H9 (cell line): ENCODE measurements around the gene NT5C1B. TPM values are rescaled to one million over a fixed set of nuclear protein-coding genes. Genes with fewer than 3 reads are reported as not detected.

Experiments
- DNase-seq: peaks from one replicate; pipeline ENCODE4 v3.0.0-alpha.2; 2017
- H2AFZ ChIP-seq: one replicate; pipeline ENCODE4 v1.6.1; 2013; ENCODE audit warnings: mild to moderate bottlenecking, low read length, control low read depth, moderate library complexity
- H2AK5ac ChIP-seq: 2 replicates; pipeline ENCODE4 v1.6.1; 2013; ENCODE audit warnings: low read length, control low read depth, mixed read lengths; ENCODE audit not compliant: insufficient read length
- H2BK120ac ChIP-seq: one replicate; pipeline ENCODE4 v1.6.1; 2013; ENCODE audit warnings: low read depth, mild to moderate bottlenecking, low read length, control low read depth, inconsistent platforms; ENCODE audit not compliant: poor library complexity, severe bottlenecking
- H2BK12ac ChIP-seq: 2 replicates; pipeline ENCODE4 v1.6.1; 2013; ENCODE audit warnings: low read length, control low read depth, mixed read lengths, low read depth; ENCODE audit not compliant: insufficient read length
- H2BK15ac ChIP-seq: 2 replicates; pipeline ENCODE4 v1.6.1; 2013; ENCODE audit warnings: low read depth, low read length, control low read depth
- H2BK20ac ChIP-seq: one replicate; pipeline ENCODE4 v1.6.1; 2013; ENCODE audit warnings: low read depth, mild to moderate bottlenecking, low read length, control low read depth, inconsistent platforms; ENCODE audit not compliant: poor library complexity, severe bottlenecking
- H2BK5ac ChIP-seq: 2 replicates; pipeline ENCODE4 v1.6.1; 2013; ENCODE audit warnings: low read length, control low read depth, mixed read lengths; ENCODE audit not compliant: insufficient read length
- H3K14ac ChIP-seq: 2 replicates; pipeline ENCODE4 v1.6.1; 2013; ENCODE audit warnings: low read length, control low read depth; ENCODE audit not compliant: insufficient read depth
- H3K18ac ChIP-seq: 2 replicates; pipeline ENCODE4 v1.6.1; 2013; ENCODE audit warnings: low read depth, mild to moderate bottlenecking, mixed read lengths, low read length, control low read depth; ENCODE audit not compliant: insufficient read length
- H3K23ac ChIP-seq: 2 replicates; pipeline ENCODE4 v1.6.1; 2013; ENCODE audit warnings: low read length, control low read depth, mixed read lengths, low read depth; ENCODE audit not compliant: insufficient read length
- H3K23me2 ChIP-seq: 2 replicates; pipeline ENCODE4 v1.6.1; 2013; ENCODE audit warnings: low read depth, mild to moderate bottlenecking, mixed read lengths, low read length, control low read depth; ENCODE audit not compliant: insufficient read length, poor library complexity, severe bottlenecking
- H3K27ac ChIP-seq: 2 replicates; pipeline ENCODE4 v1.5.1; 2013; ENCODE audit warnings: low read length, control low read depth, mixed read lengths, low read depth; ENCODE audit not compliant: insufficient read length
- H3K27me3 ChIP-seq: 2 replicates; pipeline ENCODE4 v1.6.1; 2013; ENCODE audit warnings: low read length, control low read depth, inconsistent platforms; ENCODE audit not compliant: insufficient read depth
- H3K4ac ChIP-seq: 2 replicates; pipeline ENCODE4 v1.6.1; 2013; ENCODE audit warnings: low read depth, mild to moderate bottlenecking, control low read depth, inconsistent platforms, low read length, moderate library complexity
- H3K4me1 ChIP-seq: 2 replicates; pipeline ENCODE4 v1.6.1; 2013; ENCODE audit warnings: low read length, control low read depth, inconsistent platforms; ENCODE audit not compliant: insufficient read depth
- H3K4me2 ChIP-seq: 2 replicates; pipeline ENCODE4 v1.6.1; 2013; ENCODE audit warnings: low read length, control low read depth, mixed read lengths; ENCODE audit not compliant: insufficient read length, insufficient read depth
- H3K56ac ChIP-seq: 2 replicates; pipeline ENCODE4 v1.6.1; 2013; ENCODE audit warnings: low read depth, mild to moderate bottlenecking, mixed read lengths, low read length, control low read depth; ENCODE audit not compliant: insufficient read length
- H3K79me1 ChIP-seq: 2 replicates; pipeline ENCODE4 v1.6.1; 2013; ENCODE audit warnings: low read depth, mild to moderate bottlenecking, moderate library complexity, low read length, control low read depth, inconsistent platforms; ENCODE audit not compliant: insufficient read depth, poor library complexity, severe bottlenecking
- H3K79me2 ChIP-seq: 2 replicates; pipeline ENCODE4 v1.6.1; 2013; ENCODE audit warnings: low read length, control low read depth, inconsistent platforms; ENCODE audit not compliant: insufficient read depth
- H3K9ac ChIP-seq: 2 replicates; pipeline ENCODE4 v1.6.1; 2013; ENCODE audit warnings: low read length, control low read depth, mixed read lengths; ENCODE audit not compliant: insufficient read length; ENCODE audit errors: extremely low read depth
- H3K9me3 ChIP-seq: one replicate; pipeline ENCODE4 v1.6.1; 2013; ENCODE audit warnings: low read depth, low read length, inconsistent platforms; ENCODE audit not compliant: control insufficient read depth
- H3T11ph ChIP-seq: one replicate; pipeline ENCODE4 v1.6.1; 2013; ENCODE audit warnings: mild to moderate bottlenecking, low read length, control low read depth, inconsistent platforms
- H4K20me1 ChIP-seq: one replicate; pipeline ENCODE4 v1.6.1; 2013; ENCODE audit not compliant: control insufficient read depth, insufficient read length, insufficient read depth
- H4K5ac ChIP-seq: 2 replicates; pipeline ENCODE4 v1.6.1; 2013; ENCODE audit warnings: low read depth, mild to moderate bottlenecking, mixed read lengths, low read length, control low read depth; ENCODE audit not compliant: insufficient read length
- H4K8ac ChIP-seq: replicated peaks from 2 replicates; pipeline ENCODE4 v1.6.1; 2013; ENCODE audit warnings: low read length, control low read depth, mixed read lengths, low read depth; ENCODE audit not compliant: insufficient read length
- H4K91ac ChIP-seq: 2 replicates; pipeline ENCODE4 v1.6.1; 2013; ENCODE audit warnings: low read depth, mild to moderate bottlenecking, moderate library complexity, mixed read lengths, low read length, control low read depth; ENCODE audit not compliant: insufficient read length
- H3K27ac Mint-ChIP-seq, 3 experiments: 2 replicates in 2 of 3; 3 replicates in 1 of 3; pipeline ENCODE4 v1.8.0; 2020 to 2021; ENCODE audit warnings: mixed read lengths in 3 of 3, mild to moderate bottlenecking in 1 of 3, moderate library complexity in 1 of 3
- H3K27me3 Mint-ChIP-seq: 2 replicates; pipeline ENCODE4 v1.8.0; 2021; ENCODE audit warnings: low read depth, mild to moderate bottlenecking, moderate library complexity, mixed read lengths
- H3K36me3 Mint-ChIP-seq, 3 experiments: 2 replicates in 2 of 3; 3 replicates in 1 of 3; pipeline ENCODE4 v1.8.0; 2020 to 2021; ENCODE audit warnings: low read depth in 3 of 3, mixed read lengths in 3 of 3; ENCODE audit not compliant: insufficient read depth in 1 of 3
- H3K4me1 Mint-ChIP-seq, 2 experiments: 2 replicates each; pipeline ENCODE4 v1.8.0; 2020; ENCODE audit warnings: mixed read lengths in 2 of 2
- H3K4me3 Mint-ChIP-seq, 2 experiments: 2 replicates in 1 of 2; 3 replicates in 1 of 2; pipeline ENCODE4 v1.8.0; 2020 to 2021; ENCODE audit warnings: mild to moderate bottlenecking in 2 of 2, mixed read lengths in 2 of 2, moderate library complexity in 1 of 2
- H3K9me3 Mint-ChIP-seq, 2 experiments: 2 replicates in 1 of 2; 3 replicates in 1 of 2; pipeline ENCODE4 v1.8.0; 2020; ENCODE audit warnings: mild to moderate bottlenecking in 2 of 2, mixed read lengths in 2 of 2, moderate library complexity in 1 of 2
- total RNA-seq: library from RNA; stranded (reverse); gene quantifications from 2 replicates; pipeline ENCODE4 v1.2.1, GENCODE V29; 2021
- TF ChIP-seq, protein P1 (sequence below): fragments of 200-600 bp; sonication (generic); conservative IDR thresholded peaks from 3 replicates; pipeline ENCODE4 v1.8.0; 2021; ENCODE audit warnings: antibody characterized with exemption, mild to moderate bottlenecking

Gene NT5C1B
- total RNA-seq, 1 experiment from 2014 or later, result not detected

DNA sequence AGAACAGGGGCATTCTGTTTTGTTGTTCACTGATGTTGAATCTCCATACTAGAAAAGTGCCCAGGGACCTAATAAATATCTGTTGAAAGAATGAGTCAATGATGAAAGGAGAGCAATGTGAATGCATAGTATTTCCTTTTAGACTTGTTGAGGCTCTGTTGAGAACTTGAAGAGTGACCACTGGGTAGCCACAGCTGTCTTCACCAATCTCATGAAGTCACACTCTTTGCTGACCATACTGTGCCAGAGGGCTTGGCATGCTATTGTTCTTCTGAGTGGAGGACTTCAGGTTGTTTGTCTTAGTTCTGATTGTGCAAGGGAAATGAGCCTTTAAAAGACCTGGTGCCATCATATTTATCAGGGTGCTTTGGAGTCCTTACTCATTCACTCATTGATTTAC, 41.6 kb upstream of the NT5C1B start:
- Histone ChIP-seq H3K4ac (no peak overlapping the region), H2BK120ac (no peak overlapping the region), H3K9ac (no peak overlapping the region), H3K23ac (no peak overlapping the region), H2AFZ (no peak overlapping the region), H2BK20ac (no peak overlapping the region), H3K4me2 (no peak overlapping the region), H3K27ac (no peak overlapping the region), H3T11ph (no peak overlapping the region), H3K23me2 (no peaks in the 10 kb centered on the region), H3K14ac (no peak overlapping the region), H2BK5ac (no peak overlapping the region), H4K20me1 (no peaks in the 10 kb centered on the region), H2BK15ac (no peak overlapping the region), H4K91ac (no peak overlapping the region), H4K5ac (no peak overlapping the region), H3K4me1 (no peaks in the 10 kb centered on the region), H2BK12ac (no peak overlapping the region), H2AK5ac (no peak overlapping the region), H3K56ac (no peak overlapping the region), H3K79me1 (no peaks in the 10 kb centered on the region), H3K9me3 (peaks cover 6% of the 10 kb centered on the region), H4K8ac (no peak overlapping the region), H3K79me2 (no peaks in the 10 kb centered on the region), H3K27me3 (no peaks in the 10 kb centered on the region), H3K18ac (no peak overlapping the region)
- H3K4me3 Mint-ChIP-seq, result no peak overlapping the region
- H3K27ac Mint-ChIP-seq, result no peak overlapping the region
- H3K36me3 Mint-ChIP-seq, result peaks cover 12 to 38% (median 25%) of the 10 kb centered on the region in 3 experiments
- peaks cover 37 to 43% of the 10 kb centered on the region in 2 experiments for H3K9me3 Mint-ChIP-seq
- H3K4me1 Mint-ChIP-seq, result no peaks in the 10 kb centered on the region
- DNase-seq, result no peak
- TF ChIP-seq, protein P1, sequence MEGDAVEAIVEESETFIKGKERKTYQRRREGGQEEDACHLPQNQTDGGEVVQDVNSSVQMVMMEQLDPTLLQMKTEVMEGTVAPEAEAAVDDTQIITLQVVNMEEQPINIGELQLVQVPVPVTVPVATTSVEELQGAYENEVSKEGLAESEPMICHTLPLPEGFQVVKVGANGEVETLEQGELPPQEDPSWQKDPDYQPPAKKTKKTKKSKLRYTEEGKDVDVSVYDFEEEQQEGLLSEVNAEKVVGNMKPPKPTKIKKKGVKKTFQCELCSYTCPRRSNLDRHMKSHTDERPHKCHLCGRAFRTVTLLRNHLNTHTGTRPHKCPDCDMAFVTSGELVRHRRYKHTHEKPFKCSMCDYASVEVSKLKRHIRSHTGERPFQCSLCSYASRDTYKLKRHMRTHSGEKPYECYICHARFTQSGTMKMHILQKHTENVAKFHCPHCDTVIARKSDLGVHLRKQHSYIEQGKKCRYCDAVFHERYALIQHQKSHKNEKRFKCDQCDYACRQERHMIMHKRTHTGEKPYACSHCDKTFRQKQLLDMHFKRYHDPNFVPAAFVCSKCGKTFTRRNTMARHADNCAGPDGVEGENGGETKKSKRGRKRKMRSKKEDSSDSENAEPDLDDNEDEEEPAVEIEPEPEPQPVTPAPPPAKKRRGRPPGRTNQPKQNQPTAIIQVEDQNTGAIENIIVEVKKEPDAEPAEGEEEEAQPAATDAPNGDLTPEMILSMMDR, result no peak
- H3K27me3 Mint-ChIP-seq, result no peaks in the 10 kb centered on the region; the same call in 1 of the 2 replicates
